ENCODE measurements around the gene SLC9A4.
"Not testable (repeated sequence)": the region's sequence is repeated elsewhere in the genome, so short reads cannot be mapped to it uniquely, and the experiment has no call there.

The SLC9A4 gene

DNA sequence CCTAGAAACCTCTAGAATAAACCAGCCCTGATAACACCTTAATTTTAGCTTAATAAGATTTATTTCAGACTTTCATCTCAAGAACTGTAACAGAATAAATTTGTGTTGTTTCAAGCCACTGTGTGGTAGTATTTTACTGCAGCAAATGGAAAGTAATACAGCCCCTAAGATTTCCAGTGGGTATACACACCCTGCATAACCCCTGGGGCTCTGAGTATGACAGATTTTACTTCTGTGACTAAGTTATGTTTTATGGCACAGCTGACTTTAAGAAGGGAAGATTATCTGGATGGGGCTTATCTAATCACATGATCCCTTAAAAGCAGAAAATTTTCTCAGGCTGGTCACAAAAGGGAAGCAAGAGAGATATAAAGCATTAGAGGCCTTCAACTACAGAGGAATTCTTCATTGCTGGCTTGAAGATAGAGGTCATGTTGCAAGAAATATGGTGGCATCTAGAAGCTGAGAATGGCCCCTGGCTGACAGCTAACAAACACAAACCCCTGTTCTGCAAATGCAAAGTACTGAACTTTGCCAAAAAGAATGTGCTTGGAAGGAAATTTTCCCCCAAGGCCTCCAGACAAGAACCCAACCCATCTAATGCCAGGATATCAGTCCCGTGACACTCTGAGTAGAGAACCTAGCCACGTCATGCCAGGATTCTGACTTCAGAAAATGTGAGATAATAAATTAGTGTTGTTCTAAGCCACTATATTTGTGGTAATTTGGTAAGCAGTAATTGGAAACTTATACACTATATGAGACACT, 78.5 kb downstream of the SLC9A4 start:
- DNase-seq, result no peak

DNA sequence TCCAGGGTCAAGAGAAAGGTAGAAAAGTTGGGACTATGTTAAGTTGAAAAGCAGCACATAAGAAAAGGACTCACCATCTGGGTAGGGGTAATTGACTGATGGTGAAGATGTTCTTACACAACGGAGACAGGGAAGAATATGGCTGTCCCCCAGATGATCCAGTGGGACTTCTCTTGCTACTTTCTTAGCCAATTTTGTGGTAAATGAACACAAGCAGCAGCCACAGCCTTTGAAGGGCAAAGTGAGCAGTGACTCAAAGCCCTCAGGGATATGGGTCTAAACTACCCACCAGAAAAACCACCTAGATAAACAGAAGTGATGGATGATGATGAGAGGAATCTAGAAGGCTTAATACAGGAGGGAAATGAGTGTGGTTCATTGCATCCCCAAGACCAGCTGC, 80.6 kb downstream of the SLC9A4 start:
- no peak for DNase-seq

DNA sequence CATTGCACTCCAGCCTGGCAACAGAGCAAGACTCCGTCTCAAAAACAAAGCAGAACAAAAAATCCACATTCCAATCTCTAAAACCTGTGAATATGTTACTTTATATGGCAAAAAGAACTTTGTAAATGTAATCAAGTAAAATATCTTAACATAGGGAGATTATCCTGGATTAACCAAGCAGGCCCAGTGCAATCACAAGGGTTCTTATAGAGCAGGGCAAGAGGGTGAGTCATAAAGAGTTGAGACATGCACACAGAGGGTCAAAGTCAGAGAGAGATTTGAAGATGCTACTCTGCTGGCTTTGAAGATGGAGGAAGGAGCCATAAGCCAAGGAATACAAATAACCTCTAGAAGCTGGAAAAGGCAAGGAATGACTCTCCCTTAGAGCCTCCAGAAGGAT, 85.4 kb downstream of the SLC9A4 start:
- no peak for DNase-seq

GRCh38 chr2:102562542-102562941, 89.5 kb downstream of the SLC9A4 start:
- DNase-seq, result not testable (repeated sequence)

GRCh38 chr2:102575888-102576287, 102.9 kb downstream of the SLC9A4 start:
- DNase-seq, result no peak

GRCh38 chr2:102578376-102578775, 105.3 kb downstream of the SLC9A4 start:
- DNase-seq, result no peak

- no peak for DNase-seq
Measured at GRCh38 chr2:102581911-102582310, 108.9 kb downstream of the SLC9A4 start.

- no peak for DNase-seq
Measured at GRCh38 chr2:102582845-102583244, 109.8 kb downstream of the SLC9A4 start.

Data from fibroblast of skin of right quadriceps (primary cell).